ENCODE results near the gene ERAP2. TPM values are rescaled to one million over a fixed set of nuclear protein-coding genes. Genes with fewer than 3 reads are reported as not detected.

The ERAP2 gene
- polyA plus RNA-seq, 1 experiment, result 9.2 TPM

- no peak for DNase-seq (ENCODE audit: low read depth)
- no peak for TF ChIP-seq CTCF (IDR thresholded peaks at IDR 0.05; ENCODE audit: insufficient read depth, low read depth, low read length)
- Histone ChIP-seq H3K4me3 (ENCODE audit: low read depth, low read length) (no peak overlapping the region), H3K36me3 (ENCODE audit: control insufficient read depth, insufficient read depth, low read length) (no peaks in the 10 kb centered on the region), H3K27me3 (ENCODE audit: control insufficient read depth, insufficient read depth, low read length) (no peaks in the 10 kb centered on the region)
- ChIA-PET CTCF (interaction anchor here (0.6 to 0.8 kb wide), 3 partner anchors 13 to 377 kb away, joined by 3 read pairs; no protein-coding TSS in a partner anchor), POLR2A (no interaction called here)
These were observed 84.8 kb downstream of the ERAP2 start for GRCh38 chr5:96961053-96961452.

DNA sequence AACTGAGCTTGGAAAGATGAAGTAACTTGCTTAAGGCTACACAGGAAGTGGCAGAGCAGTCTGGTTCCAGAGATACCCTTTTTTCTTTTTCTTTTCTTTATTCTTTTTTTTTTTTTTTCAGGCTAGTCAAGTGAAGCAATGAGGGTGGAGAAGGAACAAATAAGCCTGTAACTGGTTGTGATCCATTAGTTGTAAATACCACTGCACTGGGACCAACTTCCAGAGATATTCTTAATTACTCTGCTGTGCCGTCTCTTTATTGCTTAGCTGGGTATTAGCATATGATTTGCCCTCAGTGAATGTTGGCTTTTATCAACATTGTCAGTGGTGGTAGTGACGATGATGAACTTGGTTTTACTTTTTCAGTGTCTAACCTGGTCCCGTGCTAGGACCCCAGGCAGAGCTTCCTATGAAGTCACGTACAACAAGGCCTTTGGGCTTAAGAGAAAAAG is 86.3 kb downstream of the ERAP2 start:
- ChIA-PET POLR2A (no interaction called here), CTCF (interaction anchor here (1.4 kb wide), 1 partner anchor 201 kb away, joined by 4 read pairs; no protein-coding TSS in a partner anchor)
- Histone ChIP-seq H3K36me3 (ENCODE audit: control insufficient read depth, insufficient read depth, low read length) (no peaks in the 10 kb centered on the region), H3K27me3 (ENCODE audit: control insufficient read depth, insufficient read depth, low read length) (no peaks in the 10 kb centered on the region), H3K4me3 (ENCODE audit: low read depth, low read length) (no peak overlapping the region)
- no peak for TF ChIP-seq CTCF (IDR thresholded peaks at IDR 0.05; ENCODE audit: insufficient read depth, low read depth, low read length)
- no peak for DNase-seq (ENCODE audit: low read depth)

DNA sequence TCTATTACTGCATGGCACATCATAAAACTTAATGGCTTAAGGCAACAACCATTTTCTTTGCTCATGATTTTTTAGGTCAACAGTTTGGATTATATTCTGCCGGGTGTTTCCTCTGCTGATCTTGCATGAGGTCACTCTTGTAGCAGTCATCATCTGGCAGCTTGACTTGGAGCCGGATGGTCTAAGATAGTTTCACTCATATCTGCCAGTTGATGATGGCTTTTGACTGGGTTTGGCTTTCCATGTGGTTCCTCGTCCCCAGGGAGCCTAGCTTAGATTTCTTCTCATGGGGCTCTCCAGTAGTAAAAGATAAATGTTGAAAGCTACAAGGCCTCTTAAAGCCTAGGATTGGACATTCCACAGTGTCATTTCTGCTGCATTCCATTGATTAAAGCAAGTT is 87.0 kb downstream of the ERAP2 start:
- no peaks in the 10 kb centered on the region for H3K36me3 ChIP-seq (ENCODE audit: control insufficient read depth, insufficient read depth, low read length)
- no peak for TF ChIP-seq CTCF (IDR thresholded peaks at IDR 0.05; ENCODE audit: insufficient read depth, low read depth, low read length)
- ChIA-PET CTCF (interaction anchor here (1.4 kb wide), 1 partner anchor 200 kb away, joined by 4 read pairs; no protein-coding TSS in a partner anchor), POLR2A (no interaction called here)
- no peak for DNase-seq (ENCODE audit: low read depth)
- no peak overlapping the region for H3K4me3 ChIP-seq (ENCODE audit: low read depth, low read length)
- no peaks in the 10 kb centered on the region for H3K27me3 ChIP-seq (ENCODE audit: control insufficient read depth, insufficient read depth, low read length)

DNA sequence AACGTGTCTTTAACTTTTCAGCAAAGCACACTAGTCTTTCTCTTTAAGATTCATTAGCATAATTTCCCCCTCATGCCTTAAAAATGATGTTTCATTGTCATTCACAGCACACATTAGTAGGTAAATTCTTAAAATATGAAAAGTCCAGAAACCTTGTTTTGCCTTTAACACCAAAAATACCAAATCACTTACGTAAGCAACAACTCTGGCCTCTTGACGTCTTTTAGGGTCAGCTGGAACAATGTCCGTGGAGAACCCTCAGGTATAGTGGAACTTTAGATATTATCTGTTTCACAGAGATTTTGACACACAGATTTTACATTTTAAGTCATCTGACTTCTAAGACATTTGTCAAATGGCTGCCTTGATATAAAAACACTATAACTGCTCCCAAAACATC is 90.5 kb downstream of the ERAP2 start:
- DNase-seq (ENCODE audit: low read depth), result no peak
- Histone ChIP-seq H3K4me3 (ENCODE audit: low read depth, low read length) (no peak overlapping the region), H3K36me3 (ENCODE audit: control insufficient read depth, insufficient read depth, low read length) (no peaks in the 10 kb centered on the region), H3K27me3 (ENCODE audit: control insufficient read depth, insufficient read depth, low read length) (no peaks in the 10 kb centered on the region)
- ChIA-PET CTCF (no interaction called here), POLR2A (no interaction called here)
- no peak for TF ChIP-seq CTCF (IDR thresholded peaks at IDR 0.05; ENCODE audit: insufficient read depth, low read depth, low read length)

DNA sequence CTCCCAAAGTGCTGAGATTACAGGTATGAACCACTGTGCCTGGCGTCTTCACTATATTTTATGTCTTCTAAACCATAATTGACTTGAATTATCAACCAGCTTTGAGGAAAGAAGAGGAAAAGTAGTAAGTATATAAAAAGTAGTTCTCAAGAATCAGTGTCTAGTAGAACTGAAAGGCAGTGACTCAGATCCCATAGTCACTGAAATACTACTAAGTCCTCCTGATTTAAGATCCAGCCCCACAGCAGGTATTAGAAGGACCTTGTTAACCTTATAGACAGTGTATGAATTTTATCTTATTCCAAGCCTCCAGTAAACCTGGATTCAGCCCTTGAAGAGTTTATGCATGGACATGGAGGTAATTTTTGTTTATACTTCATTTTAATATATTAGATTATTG is 91.1 kb downstream of the ERAP2 start:
- CTCF ChIA-PET, result no interaction called here
- H3K36me3 ChIP-seq (ENCODE audit: control insufficient read depth, insufficient read depth, low read length), result no peaks in the 10 kb centered on the region
- no peaks in the 10 kb centered on the region for H3K27me3 ChIP-seq (ENCODE audit: control insufficient read depth, insufficient read depth, low read length)
- POLR2A ChIA-PET, result no interaction called here
- DNase-seq (ENCODE audit: low read depth), result no peak
- H3K4me3 ChIP-seq (ENCODE audit: low read depth, low read length), result no peak overlapping the region
- no peak for TF ChIP-seq CTCF (IDR thresholded peaks at IDR 0.05; ENCODE audit: insufficient read depth, low read depth, low read length)
